GM23248 (cell line): Measurements from ENCODE around the gene SUGCT.

Source experiments
- EZH2 ChIP-seq: fragments of 200-600 bp; sonication (generic); IDR thresholded peaks from 2 replicates; pipeline ENCODE4 v1.6.1; 2018; ENCODE audit warnings: antibody characterized with exemption, mild to moderate bottlenecking; ENCODE audit not compliant: insufficient read depth, poor library complexity, severe bottlenecking
- EZH2phosphoT487 ChIP-seq: fragments of 200-600 bp; sonication (generic); IDR thresholded peaks from 2 replicates; pipeline ENCODE4 v1.6.1; 2018; ENCODE audit warnings: antibody characterized with exemption, moderate library complexity, mild to moderate bottlenecking, low read depth; ENCODE audit not compliant: insufficient read depth

DNA sequence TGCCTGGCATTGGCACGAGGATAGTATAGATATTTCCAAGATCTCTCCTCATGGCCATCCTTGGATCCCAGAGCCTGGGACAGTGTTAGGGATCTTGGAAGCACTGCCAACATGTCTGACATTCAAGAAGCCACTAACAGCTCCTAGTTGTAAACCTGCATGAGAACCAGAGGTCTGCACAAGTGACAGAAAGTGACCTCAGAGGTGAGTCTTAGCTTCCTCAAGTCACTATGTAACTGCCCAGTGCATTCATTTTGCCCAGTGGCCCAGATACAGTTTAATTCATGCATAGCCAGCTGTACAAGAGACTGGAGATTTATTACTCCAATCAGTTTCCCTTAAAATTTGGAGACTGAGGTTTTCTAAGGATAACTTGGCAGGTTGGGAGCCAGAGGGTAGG, 16.7 kb downstream of the SUGCT start:
- TF ChIP-seq EZH2 (no peak), EZH2phosphoT487 (no peak)
